GM18502 (cell line): ENCODE results near the gene DNAJB11.
A peak's percentile ranks its signal among the peaks of the same experiment; 100 is the strongest.
"Not testable (repeated sequence)": the region's sequence is repeated elsewhere in the genome, so short reads cannot be mapped to it uniquely, and the experiment has no call there.

ENCODE experiments used
- ATAC-seq: cut with Tn5 transposase; IDR thresholded peaks from one replicate; pipeline ENCODE4 v1.9.1; 2021; ENCODE audit warnings: mild to moderate bottlenecking; ENCODE audit not compliant: unreplicated experiment, poor library complexity

Gene DNAJB11

DNA sequence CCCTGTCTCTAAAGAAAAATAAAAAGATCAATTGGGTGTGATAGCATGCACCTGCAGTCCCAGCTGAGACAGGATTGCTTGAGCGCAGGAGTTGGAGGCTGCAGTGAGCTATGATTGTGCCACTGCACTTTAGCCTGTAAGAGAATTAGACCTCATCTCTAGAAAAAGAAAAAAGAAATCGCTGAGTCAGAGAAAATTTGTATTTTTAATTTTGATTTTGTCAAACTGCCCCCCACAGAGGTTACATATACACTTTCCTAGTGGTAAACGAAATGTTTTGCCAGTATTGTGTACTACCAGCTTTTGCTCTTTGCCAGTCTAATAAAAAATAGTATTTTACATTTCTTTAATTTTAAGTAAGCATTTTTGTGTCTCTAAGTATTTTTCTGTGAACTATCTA is 21.0 kb upstream of the DNAJB11 start:
- ATAC-seq: no peak

- no peak for ATAC-seq
These were observed 19.1 kb upstream of the DNAJB11 start for GRCh38 chr3:186551387-186551786.

DNA sequence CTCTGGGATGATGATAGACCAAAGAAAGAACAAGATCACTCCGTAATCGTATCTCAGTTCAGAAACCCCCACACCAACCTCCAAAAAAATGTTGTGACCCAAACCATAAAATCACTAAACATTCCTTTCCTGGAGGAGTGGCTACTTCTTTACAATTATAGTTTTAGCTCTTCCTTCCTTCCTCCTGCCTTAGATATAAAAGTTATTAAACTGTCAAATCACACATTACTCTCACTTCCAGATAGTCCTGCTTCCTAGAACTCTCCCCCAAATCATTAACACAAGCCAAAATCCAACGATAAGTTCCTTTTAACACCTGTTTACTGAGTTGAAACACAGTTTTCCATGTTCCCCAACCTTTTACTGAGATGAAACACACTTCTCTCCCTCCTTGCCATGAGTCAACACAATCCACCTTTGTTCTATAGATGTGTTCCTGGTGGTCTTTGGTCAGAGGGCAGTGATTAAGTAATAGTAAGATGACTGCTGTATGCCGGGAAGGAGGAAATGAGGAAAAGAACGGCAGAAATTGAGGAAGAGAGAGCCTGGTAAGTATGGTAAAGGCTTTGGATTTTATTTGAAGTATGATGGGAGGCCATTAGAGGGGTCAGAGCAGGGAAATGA is 18.0 kb upstream of the DNAJB11 start:
- no peak for ATAC-seq

GRCh38 chr3:186564586-186564985 is 5.9 kb upstream of the DNAJB11 start:
- no peak for ATAC-seq

DNA sequence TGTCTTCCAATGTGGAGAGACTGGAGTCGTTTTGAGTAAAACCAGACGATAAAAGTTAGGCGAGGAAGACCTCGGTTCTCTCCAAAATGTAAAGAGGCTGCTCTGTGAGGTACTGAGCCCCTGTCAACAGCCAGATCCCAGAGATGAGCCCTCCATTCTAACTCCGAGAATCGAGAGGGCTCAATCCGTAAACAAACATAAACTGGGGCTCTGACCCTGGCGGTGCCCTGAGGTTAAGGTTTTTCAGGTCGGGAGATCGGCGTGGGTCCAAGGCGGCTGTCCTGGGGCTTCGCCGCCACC is 3.8 kb upstream of the DNAJB11 start:
- ATAC-seq: no peak

DNA sequence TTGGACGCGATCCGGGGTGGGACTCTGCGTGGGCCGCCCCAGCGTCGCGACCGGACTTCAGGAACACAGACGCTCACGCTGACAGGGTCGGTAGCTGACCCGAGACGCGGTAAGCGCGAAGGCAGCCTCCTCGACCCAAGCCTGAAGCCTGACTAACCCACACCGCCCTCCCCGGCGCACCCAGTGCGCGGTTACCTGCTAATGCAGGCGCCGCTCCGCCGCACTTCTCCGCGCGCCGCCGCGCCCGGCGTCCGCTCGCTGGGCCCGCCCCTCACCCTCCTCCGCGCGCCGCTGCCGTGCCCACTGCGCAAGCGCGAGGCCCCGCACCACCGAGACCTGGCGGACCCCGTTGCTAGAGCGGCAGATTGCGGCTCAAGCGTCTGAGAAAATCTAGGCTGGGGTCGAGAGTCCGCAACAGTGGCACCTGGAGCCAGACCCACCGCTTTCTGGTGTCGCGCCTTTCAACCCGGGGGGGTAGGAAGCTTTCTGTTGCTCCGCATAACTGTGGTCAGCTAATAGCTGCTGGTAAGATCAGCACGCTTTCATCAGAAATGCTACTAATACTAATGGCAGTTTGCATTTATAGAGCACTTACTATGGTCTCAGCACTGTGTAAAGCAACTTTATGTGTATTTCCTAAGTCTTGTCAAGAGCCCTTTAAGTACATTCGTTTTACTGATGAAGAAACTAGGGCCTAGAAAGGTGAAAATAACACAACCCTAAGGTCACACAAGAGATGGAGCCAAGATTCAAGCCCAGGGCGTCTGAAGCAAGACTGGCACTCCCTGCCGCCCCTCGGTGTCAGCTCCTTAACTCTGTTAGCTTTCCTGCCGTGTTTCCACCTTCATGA is 3.2 kb upstream of the DNAJB11 start, which contains the start of gene TBCCD1:
Gene TBCCD1, minus strand, starts transcription at position 268 of the 850 bp plus-strand sequence. CDS start 3,010 bp downstream, outside the sequence.
- ATAC-seq: peak; percentile 53

GRCh38 chr3:186569361-186569760 is 1.2 kb upstream of the DNAJB11 start:
- ATAC-seq: not testable (repeated sequence)

- no peak for ATAC-seq
These were observed 783 bp upstream of the DNAJB11 start for GRCh38 chr3:186569779-186570095.

DNA sequence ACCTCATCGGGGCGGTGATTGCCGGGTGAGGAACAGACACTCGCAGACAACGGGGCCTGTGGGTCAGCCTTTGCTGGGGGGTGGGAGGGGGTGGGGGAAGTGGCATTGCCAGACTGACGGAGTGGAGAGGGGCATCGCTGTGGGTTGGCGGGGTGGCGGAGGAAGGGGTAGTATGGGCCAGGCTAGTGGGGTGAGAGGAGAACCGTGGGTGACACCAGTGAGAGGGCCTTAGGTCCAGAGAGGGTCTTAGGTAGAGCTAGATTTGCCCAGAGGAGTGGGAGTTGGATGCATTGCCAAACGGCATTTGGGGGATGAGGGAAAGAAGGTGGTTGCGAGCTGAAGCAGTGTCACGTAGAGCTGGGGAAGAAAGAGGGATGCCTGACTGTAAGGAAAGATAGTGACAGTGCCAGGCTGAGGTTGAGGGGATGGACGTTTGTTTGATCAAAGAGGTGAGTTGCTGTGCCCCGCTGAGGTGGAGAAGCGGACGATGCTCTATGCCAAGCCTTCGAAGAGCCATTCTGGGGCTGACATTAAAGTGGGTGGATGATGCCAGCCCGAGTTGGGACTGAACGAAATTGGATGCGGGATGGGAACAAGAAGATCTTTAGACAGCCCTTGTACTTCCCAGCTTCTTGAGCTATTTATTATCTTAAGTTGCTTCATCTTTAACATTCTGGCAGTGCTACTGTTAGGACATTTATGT is 572 bp downstream of the DNAJB11 start:
- no peak for ATAC-seq

- no peak for ATAC-seq
These were observed 1.1 kb downstream of the DNAJB11 start for GRCh38 chr3:186571644-186572013.

- ATAC-seq: no peak
These were observed 7.0 kb downstream of the DNAJB11 start for GRCh38 chr3:186577521-186577920.

DNA sequence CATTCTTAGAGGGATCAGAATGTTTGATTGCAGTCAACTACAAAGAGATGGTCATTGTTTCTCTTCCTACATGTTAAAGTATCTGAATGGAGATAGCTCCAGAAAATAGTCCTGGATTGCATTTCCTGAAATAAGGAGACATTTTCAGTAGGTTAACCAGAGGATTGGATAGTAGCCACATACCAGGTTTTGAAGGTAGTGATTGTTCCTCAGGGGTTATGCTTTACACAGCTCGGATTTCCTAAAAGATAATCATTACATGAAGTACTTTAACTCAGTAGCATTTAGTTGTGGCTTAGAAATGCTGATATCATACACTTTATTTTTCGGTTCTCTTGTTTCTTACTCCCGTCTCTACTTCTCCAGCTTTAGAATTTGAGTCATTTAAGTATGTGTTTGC is 10.3 kb downstream of the DNAJB11 start:
- ATAC-seq: no peak

DNA sequence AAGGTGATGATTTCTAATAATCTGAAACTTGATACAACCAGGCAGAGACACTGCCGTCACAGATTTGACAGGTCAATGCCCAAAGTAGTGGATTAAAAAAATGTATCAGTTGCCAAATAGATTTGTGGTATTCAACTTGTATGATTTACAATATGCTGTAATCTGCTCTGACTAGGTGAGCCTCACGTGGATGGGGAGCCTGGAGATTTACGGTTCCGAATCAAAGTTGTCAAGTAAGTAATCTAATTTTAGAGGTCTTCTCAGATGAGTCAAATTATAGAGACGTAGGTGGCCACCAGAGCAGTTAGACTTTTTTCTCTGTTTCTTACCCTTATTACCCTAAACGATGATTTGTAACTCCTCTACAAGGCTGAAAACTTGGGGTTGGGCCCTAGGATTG is 12.0 kb downstream of the DNAJB11 start:
- no peak for ATAC-seq

DNA sequence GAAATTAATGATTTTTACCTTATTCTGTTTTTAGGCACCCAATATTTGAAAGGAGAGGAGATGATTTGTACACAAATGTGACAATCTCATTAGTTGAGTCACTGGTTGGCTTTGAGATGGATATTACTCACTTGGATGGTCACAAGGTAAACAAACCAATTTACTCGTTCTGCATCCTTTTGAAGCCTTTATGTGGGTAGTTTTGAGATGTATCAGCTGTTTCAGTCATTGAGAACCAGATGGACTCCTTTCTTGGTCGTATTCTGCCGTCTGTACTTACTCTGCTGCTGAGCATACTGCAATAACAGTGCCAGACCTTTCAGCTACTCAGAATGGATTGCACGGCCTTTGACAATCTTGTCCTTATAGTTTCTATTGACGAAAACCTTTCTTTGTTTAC is 13.3 kb downstream of the DNAJB11 start:
- no peak for ATAC-seq

- not testable (repeated sequence) for ATAC-seq
These were observed 15.7 kb downstream of the DNAJB11 start for GRCh38 chr3:186586245-186586644.

DNA sequence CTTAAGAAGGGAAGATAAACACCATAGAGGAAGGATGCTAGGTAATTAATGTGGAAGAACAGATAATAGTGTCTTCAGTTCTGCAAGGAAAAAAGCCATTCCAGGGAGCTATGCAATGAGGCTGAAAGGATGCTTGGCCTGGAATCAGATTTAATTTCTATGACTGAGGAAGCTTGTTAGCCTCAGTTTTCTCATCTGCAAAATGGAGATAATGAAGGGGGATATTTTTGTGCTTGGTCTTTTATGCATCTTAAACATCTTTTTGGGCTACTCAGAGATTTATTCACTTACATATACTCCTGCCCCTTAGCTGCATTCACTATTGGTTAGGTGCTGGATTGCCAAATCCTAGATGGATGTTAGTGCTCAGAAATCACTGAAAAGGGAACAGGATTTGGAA is 16.7 kb downstream of the DNAJB11 start:
- ATAC-seq: no peak

GRCh38 chr3:186588632-186589031 is 18.1 kb downstream of the DNAJB11 start:
- ATAC-seq: no peak

DNA sequence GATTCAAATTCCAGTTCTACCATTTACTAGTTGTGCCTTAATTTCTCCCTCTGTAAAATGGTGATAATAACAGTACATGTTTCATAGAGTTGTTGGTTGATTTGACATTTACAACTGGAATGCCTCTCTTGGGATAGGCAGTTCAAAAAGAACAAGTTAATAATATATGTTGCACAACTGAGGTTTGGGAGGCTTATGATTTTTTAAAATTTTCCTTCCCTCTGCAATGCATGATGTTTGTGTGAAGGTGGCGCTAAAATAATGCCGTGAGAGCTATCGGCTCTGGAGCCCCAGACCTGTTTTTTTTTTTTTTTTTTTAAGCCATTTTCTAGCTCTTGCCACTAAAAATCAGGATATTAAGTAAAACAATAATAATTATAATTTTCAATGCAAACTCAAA is 18.6 kb downstream of the DNAJB11 start:
- no peak for ATAC-seq

DNA sequence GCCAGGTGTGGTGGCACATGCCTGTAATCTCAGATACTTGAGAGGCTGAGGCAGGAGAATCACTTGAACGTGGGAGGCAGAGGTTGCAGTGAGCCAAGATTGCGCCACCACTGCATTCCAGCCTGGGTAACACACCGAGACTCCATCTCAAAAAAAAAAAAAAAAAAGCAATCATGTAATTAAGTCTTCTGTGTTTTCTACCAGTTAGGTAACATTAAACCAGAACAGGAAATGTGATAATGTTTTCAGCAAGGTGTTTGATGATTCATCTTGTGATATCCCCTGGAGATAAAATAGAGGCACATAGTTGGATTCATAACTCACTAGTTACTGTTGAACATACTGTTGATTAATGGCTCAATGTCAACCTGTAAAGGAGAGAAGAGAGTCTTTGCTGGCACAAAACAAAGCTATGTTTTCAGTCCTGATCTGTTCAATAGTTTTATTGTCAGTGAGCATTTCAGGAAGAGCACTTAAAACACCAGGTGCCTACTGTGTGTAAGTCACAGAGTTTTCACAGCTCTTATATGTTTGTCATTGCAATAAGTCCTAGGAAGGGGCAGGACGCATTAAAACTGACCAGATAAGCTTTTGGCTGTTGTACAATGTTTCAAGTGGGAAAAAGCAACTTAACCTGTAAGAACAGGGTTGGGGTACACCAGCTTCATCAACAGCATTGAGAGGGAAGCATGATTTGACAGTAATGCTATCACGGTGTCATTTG is 19.5 kb downstream of the DNAJB11 start:
- no peak for ATAC-seq

GRCh38 chr3:186590580-186591295 is 20.2 kb downstream of the DNAJB11 start:
- no peak for ATAC-seq
